ENCODE results near the gene PHF12. TPM values are rescaled to one million over a fixed set of nuclear protein-coding genes. Genes with fewer than 3 reads are reported as not detected.

Gene PHF12
- total and polyA plus RNA-seq, 2 experiments from 2014 or later: 19.7 to 41.0 TPM

GRCh38 chr17:28963055-28963611 lies 11.8 kb upstream of the PHF12 start:
- no peak overlapping the region; the same call in 1 of the 2 replicates for H3K27ac Mint-ChIP-seq
- Histone ChIP-seq H3K27me3 (ENCODE audit: insufficient read depth) (no peaks in the 10 kb centered on the region), H3F3A (replicated peaks; ENCODE audit: low read depth) (peaks cover 12% of the 10 kb centered on the region; the same call in 1 of the 2 replicates), H2AFZ (no peak overlapping the region), H3K4me1 (ENCODE audit: insufficient read depth) (peaks cover 11% of the 10 kb centered on the region), H3K9me2 (ENCODE audit: insufficient read depth) (no peaks in the 10 kb centered on the region), H3K79me2 (replicated peaks; ENCODE audit: insufficient read depth) (no peaks in the 10 kb centered on the region), H3K36me3 (ENCODE audit: insufficient read depth) (no peaks in the 10 kb centered on the region), H4K20me1 (replicated peaks; ENCODE audit: insufficient read depth) (no peaks in the 10 kb centered on the region), H3K4me3 (no peak overlapping the region), H3K4me2 (no peak overlapping the region), H3K27ac (ENCODE audit: low read depth) (no peak overlapping the region)
- peaks cover 10% of the 10 kb centered on the region for H3K27me3 Mint-ChIP-seq (ENCODE audit: insufficient read depth, low read depth, poor library complexity)
- TF ChIP-seq ZNF462 (CRISPR knock-in tag; IDR thresholded peaks at IDR 0.05): no peak
- TF ChIP-seq ETS1 (IDR thresholded peaks at IDR 0.05): no peak
- DNase-seq (ENCODE audit: low spot score): no peak
- H3K4me3 Mint-ChIP-seq: no peak overlapping the region
- H3K9me3 Mint-ChIP-seq: no peaks in the 10 kb centered on the region
- ATAC-seq: no peak
- no peaks in the 10 kb centered on the region; the same call in 2 of the 3 replicates for H3K36me3 Mint-ChIP-seq (ENCODE audit: low read depth)
- H3K4me1 Mint-ChIP-seq: peaks cover 12% of the 10 kb centered on the region

GRCh38 chr17:28961391-28961790 lies 10.1 kb upstream of the PHF12 start:
- Mint-ChIP-seq H3K4me3 (no peak overlapping the region), H3K36me3 (ENCODE audit: low read depth) (no peaks in the 10 kb centered on the region; the same call in 2 of the 3 replicates), H3K27me3 (ENCODE audit: insufficient read depth, low read depth, poor library complexity) (peaks cover 10% of the 10 kb centered on the region), H3K27ac (no peak overlapping the region), H3K9me3 (no peaks in the 10 kb centered on the region), H3K4me1 (peaks cover 6% of the 10 kb centered on the region; the same call in 2 of the 3 replicates)
- Histone ChIP-seq H3K27me3 (ENCODE audit: insufficient read depth) (no peaks in the 10 kb centered on the region), H3K79me2 (replicated peaks; ENCODE audit: insufficient read depth) (no peaks in the 10 kb centered on the region), H3K36me3 (ENCODE audit: insufficient read depth) (no peaks in the 10 kb centered on the region), H3K4me3 (no peak overlapping the region), H3K9me2 (ENCODE audit: insufficient read depth) (no peaks in the 10 kb centered on the region), H3K4me2 (no peak overlapping the region), H3F3A (replicated peaks; ENCODE audit: low read depth) (0 out of 2 replicates have a peak, but pooled peaks cover 2% of the 10 kb centered on the region), H3K4me1 (ENCODE audit: insufficient read depth) (no peaks in the 10 kb centered on the region), H3K27ac (ENCODE audit: low read depth) (no peak overlapping the region), H4K20me1 (replicated peaks; ENCODE audit: insufficient read depth) (no peaks in the 10 kb centered on the region), H2AFZ (no peak overlapping the region)
- ATAC-seq: no peak
- no peak for DNase-seq (ENCODE audit: low spot score)
- TF ChIP-seq NANOG (IDR thresholded peaks at IDR 0.05; ENCODE audit: borderline replicate concordance) (no peak), JUNB (IDR thresholded peaks at IDR 0.05; ENCODE audit: unreplicated experiment) (no peak), EZH2 (IDR thresholded peaks at IDR 0.05; ENCODE audit: low read depth, unreplicated experiment) (no peak), REST (IDR thresholded peaks at IDR 0.05; ENCODE audit: unreplicated experiment) (no peak), ZNF114 (CRISPR knock-in tag; IDR thresholded peaks at IDR 0.05) (no peak), POLR2AphosphoS5 (IDR thresholded peaks at IDR 0.05; ENCODE audit: low read depth) (no peak), ZNF331 (CRISPR knock-in tag; IDR thresholded peaks at IDR 0.05; ENCODE audit: low read depth) (no peak), STAT1 (IDR thresholded peaks at IDR 0.05; ENCODE audit: unreplicated experiment) (no peak), EZH2phosphoT487 (IDR thresholded peaks at IDR 0.05; ENCODE audit: unreplicated experiment) (no peak)

Data from GM23338 (cell line).